ENCODE data around the gene TP73.

GRCh38 chr1:3668585-3669300 is 16.4 kb downstream of the TP73 start:
- TF ChIP-seq CTCF (IDR thresholded peaks at IDR 0.05; ENCODE audit: low read depth, low read length, poor library complexity, severe bottlenecking) (no peak), EZH2phosphoT487 (IDR thresholded peaks at IDR 0.05; ENCODE audit: borderline replicate concordance, low read length) (no peak)

Measured in DOHH2 (cell line).